Ishikawa (cell line): ENCODE measurements around the gene IGFALS.

Experiments
- CEBPB ChIP-seq: IDR thresholded peaks from 2 replicates; pipeline ENCODE4 v1.6.1; 2012
- CREB1 ChIP-seq: IDR thresholded peaks from 2 replicates; pipeline ENCODE4 v1.6.1; 2012; ENCODE audit warnings: low read depth
- EGR1 ChIP-seq: IDR thresholded peaks from 2 replicates; pipeline ENCODE4 v1.6.1; 2012
- EP300 ChIP-seq: IDR thresholded peaks from 2 replicates; pipeline ENCODE4 v1.6.1; 2012; ENCODE audit warnings: borderline replicate concordance
- FOXM1 ChIP-seq: IDR thresholded peaks from 2 replicates; pipeline ENCODE4 v1.6.1; 2012; ENCODE audit warnings: low read depth, borderline replicate concordance
- NFIC ChIP-seq: IDR thresholded peaks from 2 replicates; pipeline ENCODE4 v1.6.1; 2012
- RAD21 ChIP-seq: IDR thresholded peaks from 2 replicates; pipeline ENCODE4 v1.6.1; 2012; ENCODE audit warnings: low read depth
- TAF1 ChIP-seq: IDR thresholded peaks from 2 replicates; pipeline ENCODE4 v1.6.1; 2012; ENCODE audit warnings: low read depth, mild to moderate bottlenecking
- TCF12 ChIP-seq: IDR thresholded peaks from 2 replicates; pipeline ENCODE4 v1.6.1; 2012; ENCODE audit warnings: low read depth
- TEAD4 ChIP-seq: IDR thresholded peaks from 2 replicates; pipeline ENCODE4 v1.6.1; 2012
- YY1 ChIP-seq: IDR thresholded peaks from 2 replicates; pipeline ENCODE4 v1.6.1; 2012; ENCODE audit warnings: low read depth
- ZBTB7A ChIP-seq: IDR thresholded peaks from 2 replicates; pipeline ENCODE4 v1.6.1; 2012; ENCODE audit warnings: low read depth
- TF ChIP-seq, protein P1 (sequence below): IDR thresholded peaks from 2 replicates; pipeline ENCODE4 v1.6.1; 2012
- TF ChIP-seq, protein P2 (sequence below): IDR thresholded peaks from 2 replicates; pipeline ENCODE4 v1.6.1; 2012; ENCODE audit warnings: low read depth, mild to moderate bottlenecking
- TF ChIP-seq, protein P3 (sequence below): IDR thresholded peaks from 2 replicates; pipeline ENCODE4 v1.6.1; 2012

Gene IGFALS

DNA sequence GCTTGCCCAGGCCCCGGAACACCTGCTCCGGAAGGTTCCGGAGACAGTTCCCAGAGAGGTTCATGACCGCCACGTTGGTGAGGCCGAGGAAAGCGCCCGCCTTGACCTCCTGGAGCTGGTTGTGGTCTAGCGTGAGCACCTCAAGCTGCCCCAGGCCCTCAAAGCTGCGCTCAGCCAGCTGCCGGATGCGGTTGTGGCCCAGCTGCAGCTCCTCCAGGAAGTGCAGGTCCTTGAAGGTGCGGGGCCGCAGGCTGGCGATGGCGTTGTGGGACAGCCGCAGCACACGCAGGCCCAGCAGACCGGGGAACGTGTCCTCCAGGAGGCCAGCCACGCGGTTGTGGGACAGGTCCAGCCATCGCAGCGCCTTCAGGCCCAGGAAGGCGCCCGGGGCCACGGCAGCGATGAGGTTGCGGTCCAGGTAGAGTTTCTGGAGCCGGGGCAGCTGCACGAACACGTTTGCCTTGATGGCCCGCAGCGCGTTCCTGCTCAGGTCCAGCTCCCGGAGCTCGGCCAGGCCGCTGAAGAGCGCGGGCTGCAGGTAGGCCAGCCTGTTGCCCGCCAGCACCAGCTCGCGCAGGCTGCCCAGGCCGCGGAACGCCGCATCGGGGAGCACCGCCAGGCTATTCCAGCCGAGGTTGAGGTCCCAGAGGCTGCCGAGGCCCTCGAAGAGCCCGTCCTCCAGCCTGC, 2.1 kb downstream of the IGFALS start:
- TF ChIP-seq NFIC (no peak), CREB1 (no peak), YY1 (no peak), TAF1 (no peak), RAD21 (no peak), TEAD4 (no peak), EGR1 (no peak), CEBPB (no peak), ZBTB7A (no peak), EP300 (no peak), TCF12 (no peak), FOXM1 (no peak)
- TF ChIP-seq, protein P1, sequence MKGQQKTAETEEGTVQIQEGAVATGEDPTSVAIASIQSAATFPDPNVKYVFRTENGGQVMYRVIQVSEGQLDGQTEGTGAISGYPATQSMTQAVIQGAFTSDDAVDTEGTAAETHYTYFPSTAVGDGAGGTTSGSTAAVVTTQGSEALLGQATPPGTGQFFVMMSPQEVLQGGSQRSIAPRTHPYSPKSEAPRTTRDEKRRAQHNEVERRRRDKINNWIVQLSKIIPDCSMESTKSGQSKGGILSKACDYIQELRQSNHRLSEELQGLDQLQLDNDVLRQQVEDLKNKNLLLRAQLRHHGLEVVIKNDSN, result no peak
- TF ChIP-seq, protein P2, sequence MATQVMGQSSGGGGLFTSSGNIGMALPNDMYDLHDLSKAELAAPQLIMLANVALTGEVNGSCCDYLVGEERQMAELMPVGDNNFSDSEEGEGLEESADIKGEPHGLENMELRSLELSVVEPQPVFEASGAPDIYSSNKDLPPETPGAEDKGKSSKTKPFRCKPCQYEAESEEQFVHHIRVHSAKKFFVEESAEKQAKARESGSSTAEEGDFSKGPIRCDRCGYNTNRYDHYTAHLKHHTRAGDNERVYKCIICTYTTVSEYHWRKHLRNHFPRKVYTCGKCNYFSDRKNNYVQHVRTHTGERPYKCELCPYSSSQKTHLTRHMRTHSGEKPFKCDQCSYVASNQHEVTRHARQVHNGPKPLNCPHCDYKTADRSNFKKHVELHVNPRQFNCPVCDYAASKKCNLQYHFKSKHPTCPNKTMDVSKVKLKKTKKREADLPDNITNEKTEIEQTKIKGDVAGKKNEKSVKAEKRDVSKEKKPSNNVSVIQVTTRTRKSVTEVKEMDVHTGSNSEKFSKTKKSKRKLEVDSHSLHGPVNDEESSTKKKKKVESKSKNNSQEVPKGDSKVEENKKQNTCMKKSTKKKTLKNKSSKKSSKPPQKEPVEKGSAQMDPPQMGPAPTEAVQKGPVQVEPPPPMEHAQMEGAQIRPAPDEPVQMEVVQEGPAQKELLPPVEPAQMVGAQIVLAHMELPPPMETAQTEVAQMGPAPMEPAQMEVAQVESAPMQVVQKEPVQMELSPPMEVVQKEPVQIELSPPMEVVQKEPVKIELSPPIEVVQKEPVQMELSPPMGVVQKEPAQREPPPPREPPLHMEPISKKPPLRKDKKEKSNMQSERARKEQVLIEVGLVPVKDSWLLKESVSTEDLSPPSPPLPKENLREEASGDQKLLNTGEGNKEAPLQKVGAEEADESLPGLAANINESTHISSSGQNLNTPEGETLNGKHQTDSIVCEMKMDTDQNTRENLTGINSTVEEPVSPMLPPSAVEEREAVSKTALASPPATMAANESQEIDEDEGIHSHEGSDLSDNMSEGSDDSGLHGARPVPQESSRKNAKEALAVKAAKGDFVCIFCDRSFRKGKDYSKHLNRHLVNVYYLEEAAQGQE, result no peak
- TF ChIP-seq, protein P3, sequence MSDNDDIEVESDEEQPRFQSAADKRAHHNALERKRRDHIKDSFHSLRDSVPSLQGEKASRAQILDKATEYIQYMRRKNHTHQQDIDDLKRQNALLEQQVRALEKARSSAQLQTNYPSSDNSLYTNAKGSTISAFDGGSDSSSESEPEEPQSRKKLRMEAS, result no peak

DNA sequence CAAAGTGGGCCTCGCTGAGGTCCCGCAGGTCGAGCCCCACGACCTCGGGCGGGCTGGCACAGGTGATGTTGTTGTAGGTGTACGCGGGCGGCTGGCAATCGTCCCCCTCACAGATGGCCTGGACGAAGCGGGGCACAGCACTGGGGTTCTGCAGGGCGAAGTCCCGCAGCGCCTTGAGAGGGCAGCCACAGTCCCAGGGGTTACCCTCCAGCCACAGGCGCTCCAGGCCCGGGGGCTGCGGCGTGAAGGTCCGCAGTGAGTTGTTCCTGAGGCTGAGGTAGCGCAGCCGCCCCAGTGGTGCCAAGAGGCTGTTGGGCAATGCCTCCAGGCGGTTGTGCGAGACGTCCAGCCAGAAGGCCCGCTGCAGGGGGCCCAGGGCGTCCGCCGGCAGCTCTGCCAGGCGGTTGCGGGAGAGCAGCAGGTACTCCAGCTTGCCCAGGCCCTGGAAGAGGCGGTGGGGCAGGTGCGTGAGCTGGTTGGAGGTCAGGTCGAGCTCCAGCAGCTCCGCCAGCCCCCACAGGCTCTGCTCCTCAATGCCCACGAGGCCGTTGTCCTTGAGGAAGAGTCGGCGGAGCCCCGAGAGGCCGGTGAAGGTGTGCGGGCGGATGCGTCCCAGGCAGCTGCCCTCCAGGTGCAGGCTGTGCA, 2.8 kb downstream of the IGFALS start:
- TF ChIP-seq YY1 (no peak), TEAD4 (no peak), NFIC (no peak), ZBTB7A (no peak)

DNA sequence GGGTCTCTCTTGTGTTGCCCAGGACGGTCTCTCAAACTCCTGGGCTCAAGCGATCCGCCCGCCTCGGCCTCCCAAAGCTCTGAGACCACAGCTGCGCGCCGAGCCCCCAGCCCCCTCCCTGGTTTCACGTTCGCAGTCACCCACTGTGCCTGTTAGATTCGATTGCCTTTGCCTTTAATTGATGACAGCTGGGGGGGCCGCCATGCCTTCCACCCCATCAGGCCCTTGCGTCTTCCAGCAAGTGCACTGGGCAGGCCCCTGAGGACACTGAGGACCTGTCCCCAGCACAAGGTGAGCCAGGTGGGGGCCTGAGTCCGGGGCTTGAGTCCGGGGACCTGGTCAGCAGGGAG, 3.3 kb downstream of the IGFALS start:
- TF ChIP-seq YY1 (no peak), TEAD4 (no peak), ZBTB7A (no peak)

DNA sequence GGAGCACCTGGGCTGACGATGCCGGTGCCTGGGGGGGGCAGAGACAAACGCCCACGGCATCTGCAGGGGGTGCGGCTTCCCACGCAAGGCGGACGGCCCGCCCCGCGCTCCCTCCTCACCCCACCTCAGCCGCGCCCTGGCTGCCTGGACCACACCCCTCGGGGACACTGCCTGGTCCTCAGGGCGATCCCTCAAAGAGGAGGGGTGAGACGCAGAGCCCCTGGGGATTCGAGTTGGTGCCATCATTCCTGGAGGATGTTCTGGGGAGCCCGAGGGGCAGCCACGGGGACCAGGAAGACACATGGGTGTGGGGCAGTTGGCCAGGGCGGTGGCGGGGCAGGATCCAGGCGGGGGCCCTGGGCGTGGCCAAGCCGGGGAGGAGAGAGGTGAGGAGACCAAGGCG, 3.9 kb downstream of the IGFALS start:
- TF ChIP-seq FOXM1, result no peak
- TF ChIP-seq TCF12, result no peak
- no peak for TF ChIP-seq TAF1
- TF ChIP-seq, protein P2, result no peak
- TF ChIP-seq, protein P3, result no peak

DNA sequence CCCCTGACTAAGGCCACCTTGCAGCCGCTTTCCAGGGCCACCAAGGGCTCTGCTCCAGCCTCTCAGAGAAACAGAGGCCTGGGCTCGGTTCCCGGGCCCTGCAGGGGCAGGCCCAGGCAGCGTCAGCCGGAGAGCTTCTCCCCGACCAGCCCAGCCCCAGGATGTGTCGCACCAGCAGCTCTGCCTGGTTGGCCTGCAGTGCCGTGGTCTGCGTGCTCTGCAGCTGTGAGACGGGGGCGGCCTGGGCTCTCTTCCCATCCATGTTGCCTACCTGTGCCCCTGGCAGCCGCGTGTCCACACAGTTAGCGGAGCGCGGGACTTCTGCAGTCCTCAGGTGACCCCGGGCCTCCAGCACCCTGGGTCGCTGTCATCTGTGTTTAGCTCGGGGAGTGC, 4.8 kb downstream of the IGFALS start:
- TF ChIP-seq, protein P3, result no peak
- TF ChIP-seq TCF12 (no peak), TAF1 (no peak), FOXM1 (no peak), ZBTB7A (no peak), TEAD4 (no peak), YY1 (no peak), NFIC (no peak), RAD21 (no peak), EGR1 (no peak), CREB1 (no peak), CEBPB (no peak), EP300 (no peak)
- TF ChIP-seq, protein P1, result no peak
- TF ChIP-seq, protein P2, result no peak
